Endothelial cell (in vitro differentiated cells): ENCODE measurements around the gene UBXN4. TPM values are rescaled to one million over a fixed set of nuclear protein-coding genes. Genes with fewer than 3 reads are reported as not detected.
"Not testable (repeated sequence)": the region's sequence is repeated elsewhere in the genome, so short reads cannot be mapped to it uniquely, and the experiment has no call there.

ENCODE experiments used
- DNase-seq: peaks from one replicate; pipeline ENCODE4 v3.0.0; 2021; ENCODE audit warnings: low spot score
- H3K27ac Mint-ChIP-seq: one replicate; pipeline ENCODE4 v1.8.0; 2021; ENCODE audit warnings: mixed read lengths, inconsistent platforms; ENCODE audit not compliant: unreplicated experiment
- H3K27me3 Mint-ChIP-seq: one replicate; pipeline ENCODE4 v1.8.0; 2021; ENCODE audit warnings: mild to moderate bottlenecking, moderate library complexity, mixed read lengths, inconsistent platforms; ENCODE audit not compliant: unreplicated experiment
- H3K36me3 Mint-ChIP-seq: one replicate; pipeline ENCODE4 v1.8.0; 2021; ENCODE audit warnings: mild to moderate bottlenecking, low read depth, mixed read lengths, inconsistent platforms; ENCODE audit not compliant: unreplicated experiment
- H3K4me1 Mint-ChIP-seq: one replicate; pipeline ENCODE4 v1.8.0; 2021; ENCODE audit warnings: mild to moderate bottlenecking, mixed read lengths, inconsistent platforms; ENCODE audit not compliant: unreplicated experiment
- H3K4me3 Mint-ChIP-seq: one replicate; pipeline ENCODE4 v1.8.0; 2021; ENCODE audit warnings: mild to moderate bottlenecking, mixed read lengths, inconsistent platforms; ENCODE audit not compliant: unreplicated experiment
- H3K9me3 Mint-ChIP-seq: one replicate; pipeline ENCODE4 v1.8.0; 2021; ENCODE audit warnings: mixed read lengths, inconsistent platforms; ENCODE audit not compliant: unreplicated experiment
- total RNA-seq: library from RNA; stranded (reverse); fragmentation: NEBNext Ultra II Directional; extraction: Animal tissue kit (Norgen Biotek cat#: 25700); gene quantifications from one replicate; pipeline ENCODE4 v1.2.1, GENCODE V29; 2021; ENCODE audit not compliant: unreplicated experiment
- TF ChIP-seq, protein P1 (sequence below): fragments of 200-600 bp; sonication (generic); IDR thresholded peaks from one replicate; pipeline ENCODE4 v1.5.0; 2021; ENCODE audit warnings: antibody characterized with exemption; ENCODE audit not compliant: unreplicated experiment

UBXN4 gene
- total RNA-seq, 1 donor from 2014 or later = 101 TPM

DNA sequence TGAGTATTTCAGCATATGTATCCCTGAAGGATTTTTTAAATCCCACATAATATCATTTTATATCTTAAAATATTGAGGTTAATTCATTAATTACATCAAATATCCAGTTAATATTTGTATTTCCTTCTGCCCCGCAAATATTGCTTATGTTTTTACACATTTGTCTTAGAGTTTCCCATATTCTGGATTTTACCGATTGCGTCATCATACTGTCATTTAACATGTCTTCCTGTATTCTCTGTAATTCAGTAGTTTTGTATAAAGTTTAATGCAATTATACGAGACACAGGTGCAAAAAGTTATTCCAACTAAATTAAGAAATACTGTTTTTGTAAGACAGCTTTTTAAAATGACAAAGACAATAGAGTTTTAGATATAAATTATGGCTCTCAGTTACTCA lies 33.5 kb upstream of the UBXN4 start:
- no peak overlapping the region for H3K4me3 Mint-ChIP-seq
- no peaks in the 10 kb centered on the region for H3K9me3 Mint-ChIP-seq
- peaks cover 4% of the 10 kb centered on the region for H3K36me3 Mint-ChIP-seq
- no peak for DNase-seq
- peaks cover 2% of the 10 kb centered on the region for H3K4me1 Mint-ChIP-seq
- TF ChIP-seq, protein P1, sequence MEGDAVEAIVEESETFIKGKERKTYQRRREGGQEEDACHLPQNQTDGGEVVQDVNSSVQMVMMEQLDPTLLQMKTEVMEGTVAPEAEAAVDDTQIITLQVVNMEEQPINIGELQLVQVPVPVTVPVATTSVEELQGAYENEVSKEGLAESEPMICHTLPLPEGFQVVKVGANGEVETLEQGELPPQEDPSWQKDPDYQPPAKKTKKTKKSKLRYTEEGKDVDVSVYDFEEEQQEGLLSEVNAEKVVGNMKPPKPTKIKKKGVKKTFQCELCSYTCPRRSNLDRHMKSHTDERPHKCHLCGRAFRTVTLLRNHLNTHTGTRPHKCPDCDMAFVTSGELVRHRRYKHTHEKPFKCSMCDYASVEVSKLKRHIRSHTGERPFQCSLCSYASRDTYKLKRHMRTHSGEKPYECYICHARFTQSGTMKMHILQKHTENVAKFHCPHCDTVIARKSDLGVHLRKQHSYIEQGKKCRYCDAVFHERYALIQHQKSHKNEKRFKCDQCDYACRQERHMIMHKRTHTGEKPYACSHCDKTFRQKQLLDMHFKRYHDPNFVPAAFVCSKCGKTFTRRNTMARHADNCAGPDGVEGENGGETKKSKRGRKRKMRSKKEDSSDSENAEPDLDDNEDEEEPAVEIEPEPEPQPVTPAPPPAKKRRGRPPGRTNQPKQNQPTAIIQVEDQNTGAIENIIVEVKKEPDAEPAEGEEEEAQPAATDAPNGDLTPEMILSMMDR = no peak
- H3K27me3 Mint-ChIP-seq = no peaks in the 10 kb centered on the region
- H3K27ac Mint-ChIP-seq = no peak overlapping the region

DNA sequence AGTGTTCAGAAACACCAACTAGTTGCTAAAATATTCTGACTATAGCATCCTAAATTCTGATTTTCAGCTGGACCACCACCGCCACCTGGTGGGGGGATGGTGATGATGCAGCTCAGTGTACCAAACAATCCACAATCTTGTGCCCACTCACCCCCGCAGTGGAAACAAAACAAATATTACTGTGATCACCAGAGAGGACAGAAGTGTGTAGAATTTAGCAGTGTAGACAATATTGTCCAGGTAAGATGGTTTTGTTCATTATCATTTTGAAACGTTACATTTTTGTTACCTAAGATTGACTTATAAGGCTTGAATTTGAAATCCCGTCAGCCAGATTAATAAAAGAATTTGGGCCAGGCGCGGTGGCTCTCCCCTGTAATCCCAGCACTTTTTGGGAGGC lies 31.7 kb upstream of the UBXN4 start:
- Mint-ChIP-seq H3K27me3 (no peaks in the 10 kb centered on the region), H3K9me3 (no peaks in the 10 kb centered on the region), H3K27ac (no peak overlapping the region), H3K36me3 (peaks cover 4% of the 10 kb centered on the region), H3K4me1 (peaks cover 2% of the 10 kb centered on the region), H3K4me3 (no peak overlapping the region)
- TF ChIP-seq, protein P1 = peak; percentile 99
- DNase-seq = peak; percentile 70

DNA sequence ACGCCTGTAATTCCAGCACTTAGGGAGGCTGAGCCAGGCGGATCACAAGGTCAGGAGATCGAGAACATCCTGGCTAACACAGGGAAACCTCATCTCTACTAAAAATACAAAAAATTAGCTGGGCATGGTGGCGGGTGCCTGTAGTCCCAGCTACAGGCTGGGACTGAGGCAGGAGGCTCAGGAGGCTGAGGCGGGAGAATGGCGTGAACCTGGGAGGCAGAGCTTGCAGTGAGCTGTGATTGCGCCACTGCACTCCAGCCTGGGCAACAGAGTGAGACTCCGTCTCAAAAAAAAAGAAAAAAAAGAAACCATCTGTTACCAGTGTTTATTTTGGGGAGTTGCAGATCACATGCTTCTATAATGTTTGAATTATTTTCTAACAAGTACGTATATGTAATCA lies 26.6 kb upstream of the UBXN4 start:
- H3K4me3 Mint-ChIP-seq, H3K4me1 Mint-ChIP-seq, H3K27me3 Mint-ChIP-seq, DNase-seq, H3K9me3 Mint-ChIP-seq, H3K27ac Mint-ChIP-seq: not testable (repeated sequence)
- peaks cover 11% of the 10 kb centered on the region for H3K36me3 Mint-ChIP-seq

DNA sequence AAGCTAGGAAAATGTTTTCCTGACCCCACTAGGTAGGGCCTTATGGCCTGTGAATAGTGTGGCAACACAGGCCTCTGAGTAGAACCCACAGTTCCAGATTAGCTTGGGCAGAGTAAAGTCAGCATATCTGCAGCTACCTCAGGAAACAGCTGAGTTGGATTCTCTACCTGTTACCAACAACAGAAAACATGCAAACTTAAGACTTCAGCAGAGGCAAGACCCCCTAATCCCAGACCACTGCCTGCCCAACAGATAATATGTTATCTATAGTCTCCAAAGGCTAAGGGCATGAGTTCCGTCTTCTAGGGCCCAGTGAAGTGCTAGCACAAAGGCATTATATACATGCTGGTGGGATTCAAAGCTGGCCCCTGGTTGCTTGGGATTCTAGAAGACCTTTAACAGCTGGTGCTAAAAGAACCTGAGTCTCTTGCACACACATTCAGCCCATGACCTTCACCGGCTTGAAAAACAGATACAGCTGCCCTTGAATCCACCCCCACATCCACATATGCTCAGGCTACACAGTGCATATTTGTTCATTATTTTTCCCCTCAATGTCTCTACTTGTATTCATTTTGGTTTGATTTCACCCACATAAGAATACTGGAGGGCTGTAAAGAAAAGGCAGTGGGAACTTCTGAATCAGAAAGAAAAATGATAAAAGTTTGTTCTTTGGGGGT lies 13.5 kb upstream of the UBXN4 start:
- Mint-ChIP-seq H3K36me3 (peaks cover 8% of the 10 kb centered on the region), H3K27ac (no peak overlapping the region), H3K9me3 (no peaks in the 10 kb centered on the region), H3K4me1 (no peaks in the 10 kb centered on the region), H3K4me3 (no peak overlapping the region), H3K27me3 (peaks cover under 1% of the 10 kb centered on the region)
- DNase-seq = no peak
- TF ChIP-seq, protein P1 = no peak

DNA sequence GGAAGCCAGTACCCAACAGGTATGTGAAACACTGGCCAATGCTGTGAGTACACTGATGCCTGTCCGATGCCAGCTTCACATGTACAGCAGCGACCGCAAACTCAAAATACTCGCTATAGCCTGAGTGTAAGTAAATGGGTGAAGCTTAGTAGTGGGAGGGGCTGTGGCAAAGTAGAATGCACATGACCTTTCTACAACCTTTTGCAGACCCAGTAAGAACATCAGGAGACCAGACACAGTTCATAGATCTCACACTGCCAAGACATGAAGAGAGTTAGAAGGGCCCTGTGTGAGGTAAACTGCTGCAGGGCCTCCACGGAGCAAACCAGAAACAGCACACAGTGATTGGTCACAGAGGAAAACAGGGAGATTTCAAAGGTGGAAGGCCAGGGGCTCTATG lies 9.1 kb upstream of the UBXN4 start:
- H3K36me3 Mint-ChIP-seq = no peaks in the 10 kb centered on the region
- peaks cover 2% of the 10 kb centered on the region for H3K27me3 Mint-ChIP-seq
- no peak overlapping the region for H3K27ac Mint-ChIP-seq

More for the DNA sequence above, 9.1 kb upstream of the UBXN4 start:
- Mint-ChIP-seq H3K9me3 (no peaks in the 10 kb centered on the region), H3K4me1 (no peaks in the 10 kb centered on the region), H3K4me3 (no peak overlapping the region)
- no peak for DNase-seq
- TF ChIP-seq, protein P1 = no peak
